ENCODE results near the gene VAMP1.

The VAMP1 gene

GRCh38 chr12:6424866-6425265 is 45.6 kb downstream of the VAMP1 start:
- WGBS (ENCODE audit: insufficient coverage, insufficient read length), result no CpG with 5 or more reads among the region's 8 CpGs
- Histone ChIP-seq H3K4me3 (ENCODE audit: low read length) (no peak overlapping the region), H3K27me3 (ENCODE audit: control insufficient read depth, insufficient read depth, low read length) (no peaks in the 10 kb centered on the region), H3K9me3 (ENCODE audit: control insufficient read depth, insufficient read depth, low read length) (no peaks in the 10 kb centered on the region), H3K36me3 (ENCODE audit: control insufficient read depth, insufficient read depth, low read length) (no peaks in the 10 kb centered on the region), H3K27ac (ENCODE audit: low read length) (no peak overlapping the region), H3K4me1 (ENCODE audit: control insufficient read depth, insufficient read depth, low read length) (no peaks in the 10 kb centered on the region)
- DNase-seq (ENCODE audit: low read depth, low spot score), result no peak

- no peak overlapping the region for H3K4me3 ChIP-seq (ENCODE audit: low read length)
- H3K27me3 ChIP-seq (ENCODE audit: control insufficient read depth, insufficient read depth, low read length), result no peaks in the 10 kb centered on the region
- DNase-seq (ENCODE audit: low read depth, low spot score), result no peak
- H3K27ac ChIP-seq (ENCODE audit: low read length), result no peak overlapping the region
- no peaks in the 10 kb centered on the region for H3K9me3 ChIP-seq (ENCODE audit: control insufficient read depth, insufficient read depth, low read length)
- no CpG with 5 or more reads among the region's 6 CpGs for WGBS (ENCODE audit: insufficient coverage, insufficient read length)
- no peaks in the 10 kb centered on the region for H3K4me1 ChIP-seq (ENCODE audit: control insufficient read depth, insufficient read depth, low read length)
- no peaks in the 10 kb centered on the region for H3K36me3 ChIP-seq (ENCODE audit: control insufficient read depth, insufficient read depth, low read length)
Measured at GRCh38 chr12:6424008-6424347, 46.5 kb downstream of the VAMP1 start.

- H3K4me1 ChIP-seq (ENCODE audit: control insufficient read depth, insufficient read depth, low read length), result no peaks in the 10 kb centered on the region
- DNase-seq (ENCODE audit: low read depth, low spot score), result peak; percentile 89
- H3K36me3 ChIP-seq (ENCODE audit: control insufficient read depth, insufficient read depth, low read length), result no peaks in the 10 kb centered on the region
- no peak overlapping the region for H3K4me3 ChIP-seq (ENCODE audit: low read length)
- H3K27ac ChIP-seq (ENCODE audit: low read length), result no peak overlapping the region
- no CpG with 5 or more reads among the region's 9 CpGs for WGBS (ENCODE audit: insufficient coverage, insufficient read length)
- H3K27me3 ChIP-seq (ENCODE audit: control insufficient read depth, insufficient read depth, low read length), result no peaks in the 10 kb centered on the region
- no peaks in the 10 kb centered on the region for H3K9me3 ChIP-seq (ENCODE audit: control insufficient read depth, insufficient read depth, low read length)
Measured at GRCh38 chr12:6423267-6424007, 47.0 kb downstream of the VAMP1 start.

GRCh38 chr12:6420364-6420763 is 50.1 kb downstream of the VAMP1 start:
- Histone ChIP-seq H3K4me3 (ENCODE audit: low read length) (no peak overlapping the region), H3K27me3 (ENCODE audit: control insufficient read depth, insufficient read depth, low read length) (no peaks in the 10 kb centered on the region), H3K36me3 (ENCODE audit: control insufficient read depth, insufficient read depth, low read length) (no peaks in the 10 kb centered on the region), H3K27ac (ENCODE audit: low read length) (no peak overlapping the region), H3K4me1 (ENCODE audit: control insufficient read depth, insufficient read depth, low read length) (no peaks in the 10 kb centered on the region), H3K9me3 (ENCODE audit: control insufficient read depth, insufficient read depth, low read length) (no peaks in the 10 kb centered on the region)
- no CpG with 5 or more reads among the region's 4 CpGs for WGBS (ENCODE audit: insufficient coverage, insufficient read length)
- DNase-seq (ENCODE audit: low read depth, low spot score), result no peak

GRCh38 chr12:6418796-6419195 is 51.7 kb downstream of the VAMP1 start:
- Histone ChIP-seq H3K36me3 (ENCODE audit: control insufficient read depth, insufficient read depth, low read length) (no peaks in the 10 kb centered on the region), H3K4me1 (ENCODE audit: control insufficient read depth, insufficient read depth, low read length) (no peaks in the 10 kb centered on the region), H3K27ac (ENCODE audit: low read length) (no peak overlapping the region), H3K9me3 (ENCODE audit: control insufficient read depth, insufficient read depth, low read length) (no peaks in the 10 kb centered on the region), H3K4me3 (ENCODE audit: low read length) (no peak overlapping the region), H3K27me3 (ENCODE audit: control insufficient read depth, insufficient read depth, low read length) (no peaks in the 10 kb centered on the region)
- no CpG with 5 or more reads among the region's 6 CpGs for WGBS (ENCODE audit: insufficient coverage, insufficient read length)
- no peak for DNase-seq (ENCODE audit: low read depth, low spot score)

- Histone ChIP-seq H3K27me3 (ENCODE audit: control insufficient read depth, insufficient read depth, low read length) (no peaks in the 10 kb centered on the region), H3K36me3 (ENCODE audit: control insufficient read depth, insufficient read depth, low read length) (no peaks in the 10 kb centered on the region), H3K4me3 (ENCODE audit: low read length) (no peak overlapping the region), H3K4me1 (ENCODE audit: control insufficient read depth, insufficient read depth, low read length) (no peaks in the 10 kb centered on the region), H3K27ac (ENCODE audit: low read length) (no peak overlapping the region), H3K9me3 (ENCODE audit: control insufficient read depth, insufficient read depth, low read length) (no peaks in the 10 kb centered on the region)
- no peak for DNase-seq (ENCODE audit: low read depth, low spot score)
- WGBS (ENCODE audit: insufficient coverage, insufficient read length), result 100% methylated on average over 1 of the region's 3 CpGs
Measured at GRCh38 chr12:6416596-6416995, 53.9 kb downstream of the VAMP1 start.

Data from iPS DF 6.9 (cell line).